ENCODE results near the gene HSPA1L.

HSPA1L gene

DNA sequence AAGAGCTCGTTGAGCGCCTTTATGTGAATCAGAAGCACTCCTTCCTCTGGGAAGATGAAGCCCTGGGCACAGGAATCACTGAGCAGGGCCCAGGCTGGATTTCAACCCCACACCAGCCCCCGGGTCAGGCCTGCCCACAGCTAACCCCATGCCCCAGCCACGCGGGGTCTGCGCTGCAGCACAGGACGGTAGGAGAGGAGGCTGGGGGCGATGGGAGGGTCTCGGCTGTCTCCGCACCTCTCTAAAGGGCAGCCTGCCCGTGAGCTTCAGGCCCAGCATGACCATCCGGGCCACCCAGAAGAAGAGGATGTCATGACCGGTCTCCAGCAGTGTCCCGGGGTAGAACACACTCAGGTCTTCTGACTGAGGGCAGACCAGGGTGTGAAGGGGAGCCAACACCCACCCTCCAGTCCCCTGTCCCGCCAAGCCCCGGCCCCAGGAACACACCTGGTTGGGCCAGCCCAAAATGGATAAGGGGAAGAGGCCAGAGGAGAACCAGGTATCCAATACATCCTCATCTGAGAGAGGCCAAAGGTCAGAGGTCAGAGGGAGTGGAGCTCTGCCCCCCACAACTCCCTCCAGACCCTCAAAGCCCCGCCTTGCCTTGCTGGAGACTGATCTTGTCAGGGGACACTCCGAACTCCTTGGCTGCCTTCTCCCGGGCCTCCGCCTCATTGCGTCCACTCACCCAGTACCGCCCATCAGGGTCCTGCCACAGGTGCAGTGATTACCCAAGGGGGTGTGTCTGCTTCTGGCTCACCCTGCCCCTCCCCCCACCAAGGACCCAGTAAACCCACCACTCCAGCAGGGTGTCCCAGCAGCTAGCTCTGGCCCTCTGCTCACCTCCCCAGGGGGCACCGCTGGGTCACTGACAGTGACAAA lies 33.6 kb downstream of the HSPA1L start:
- DNase-seq (ENCODE audit: low read depth) = no peak

DNA sequence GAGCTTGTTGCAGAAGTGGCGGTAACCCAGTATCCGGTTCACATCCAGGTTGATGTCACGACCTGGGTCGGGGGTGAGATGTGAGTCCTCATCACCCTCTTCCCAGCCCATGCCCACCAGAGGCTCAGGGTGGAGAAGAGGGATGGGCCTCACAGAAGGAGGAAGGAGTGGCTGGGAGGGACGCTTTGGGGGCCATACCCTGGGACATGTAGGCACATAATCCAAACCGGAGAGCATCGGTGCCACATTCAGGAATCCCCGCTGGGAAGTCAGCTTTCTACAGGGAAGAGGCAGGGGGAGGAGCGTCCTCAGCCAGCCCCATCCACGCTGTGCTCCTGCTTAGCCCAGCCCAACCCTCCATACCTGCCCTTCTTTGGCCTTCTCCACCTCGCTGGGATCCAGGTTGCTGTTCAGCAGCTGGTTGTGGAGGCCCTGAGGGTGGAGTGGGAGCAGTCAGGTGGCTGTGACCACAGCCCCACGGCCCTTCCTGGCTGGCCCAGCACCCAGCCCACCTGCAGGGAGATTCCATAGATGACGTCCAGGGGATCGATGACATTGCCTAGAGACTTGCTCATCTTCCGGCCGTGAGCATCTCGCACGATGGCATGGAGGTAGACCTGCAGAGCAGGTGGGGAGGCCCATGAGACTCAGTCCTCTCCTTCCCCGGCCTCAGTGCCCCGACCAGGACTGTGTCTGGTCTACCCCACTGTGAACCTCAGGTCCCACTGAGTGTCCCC lies 34.4 kb downstream of the HSPA1L start:
- DNase-seq (ENCODE audit: low read depth) = no peak

DNA sequence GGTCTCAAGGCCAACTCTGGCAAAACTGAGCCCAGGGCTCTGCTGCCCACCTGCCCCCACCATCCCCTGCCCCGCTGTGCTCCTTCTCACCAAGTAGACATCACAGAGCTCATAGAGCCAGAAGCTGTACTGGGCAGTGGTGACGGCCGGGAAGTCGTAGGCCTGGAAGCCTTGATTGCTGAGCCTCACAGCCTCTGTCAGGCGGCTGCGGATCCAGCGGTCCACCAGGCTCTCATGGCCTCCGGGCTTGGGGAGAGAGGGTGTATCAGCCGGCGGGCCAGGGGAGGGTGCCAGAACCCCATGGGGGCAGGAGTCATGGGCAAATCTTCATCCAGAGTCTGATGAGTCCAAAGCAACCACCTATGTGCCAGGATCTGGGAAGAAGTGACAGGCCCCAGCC lies 35.2 kb downstream of the HSPA1L start:
- DNase-seq (ENCODE audit: low read depth) = no peak

DNA sequence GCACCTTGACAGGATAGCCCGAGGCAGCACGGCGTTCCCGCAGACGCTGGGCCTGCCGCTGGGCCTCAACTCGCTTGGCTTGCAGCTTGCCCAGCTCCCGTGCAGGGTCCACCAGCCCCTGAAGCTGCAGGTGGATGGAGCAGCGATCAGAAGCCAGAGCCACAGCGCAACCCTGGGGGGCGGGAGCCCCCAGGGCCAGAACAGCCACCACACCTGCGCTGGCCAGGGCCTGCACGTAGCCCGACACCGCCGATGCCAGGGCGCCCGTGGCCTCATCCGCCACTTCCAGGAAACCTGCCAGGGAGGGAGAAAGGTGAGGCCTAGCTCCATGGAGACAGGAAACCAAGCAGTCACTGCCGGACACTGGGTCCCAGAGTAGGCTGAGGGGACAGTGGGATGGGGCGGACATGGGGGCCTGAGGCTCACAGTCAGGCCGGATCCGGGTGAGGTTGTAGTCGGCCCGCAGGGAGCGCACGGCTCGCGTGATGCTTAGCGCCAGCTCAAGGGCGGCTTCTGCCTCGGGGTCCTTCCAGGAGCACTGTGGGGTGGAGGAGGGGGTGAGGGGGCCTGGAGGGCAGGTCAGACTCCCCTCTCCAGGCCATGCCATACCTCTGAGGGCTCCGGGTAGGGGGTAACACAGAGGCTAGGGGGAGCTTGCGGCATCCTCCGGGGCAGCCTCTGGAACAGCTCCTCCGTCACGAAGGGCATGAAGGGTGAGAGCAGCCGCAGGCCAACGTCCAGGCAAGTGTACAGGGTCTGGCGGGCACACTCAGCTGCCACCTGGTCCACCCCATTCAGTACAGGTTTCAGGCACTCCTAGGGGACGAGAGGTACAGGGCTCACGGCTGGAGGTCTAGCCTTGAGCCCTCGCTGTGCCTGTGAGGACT lies 35.8 kb downstream of the HSPA1L start:
- DNase-seq (ENCODE audit: low read depth) = no peak

DNA sequence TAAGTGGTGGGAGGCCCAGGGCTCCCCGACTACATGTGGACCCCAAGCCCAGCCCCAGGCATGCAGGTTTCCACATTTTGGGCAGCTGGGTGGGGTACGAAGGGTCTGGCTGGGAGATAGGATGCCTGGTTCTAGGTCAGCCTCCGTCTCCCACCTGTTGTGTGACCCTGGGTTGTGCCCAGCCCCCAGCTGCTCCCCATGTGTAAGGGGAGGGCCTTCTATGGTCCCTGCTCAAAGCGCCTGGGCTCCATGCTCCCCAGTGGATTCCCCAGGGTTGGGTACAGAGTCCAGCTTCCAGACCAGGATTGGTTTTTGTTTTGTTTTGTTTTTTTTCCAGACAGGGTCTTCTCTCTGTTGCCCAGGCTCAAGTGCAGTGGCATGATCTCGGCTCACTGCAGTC lies 36.9 kb downstream of the HSPA1L start:
- no peak for DNase-seq (ENCODE audit: low read depth)

DNA sequence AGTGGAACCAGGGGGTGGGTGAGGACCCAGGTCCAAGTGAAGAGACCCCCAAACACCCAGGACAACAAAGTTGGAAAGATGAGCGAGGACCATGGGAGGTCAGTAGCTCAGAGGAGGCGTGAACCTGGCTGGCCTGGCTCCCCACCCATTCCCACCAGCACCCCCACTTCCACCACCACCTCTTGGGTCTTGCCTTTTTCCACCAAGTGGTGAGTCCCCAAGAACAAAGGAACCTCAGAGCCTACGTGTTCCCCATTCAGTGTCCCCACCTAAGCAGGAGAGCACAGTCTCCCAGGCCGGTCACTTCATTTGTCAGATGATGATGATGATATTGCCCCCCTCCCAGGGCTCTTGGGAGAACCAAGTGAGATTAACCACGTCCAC lies 37.4 kb downstream of the HSPA1L start:
- no peak for DNase-seq (ENCODE audit: low read depth)

DNA sequence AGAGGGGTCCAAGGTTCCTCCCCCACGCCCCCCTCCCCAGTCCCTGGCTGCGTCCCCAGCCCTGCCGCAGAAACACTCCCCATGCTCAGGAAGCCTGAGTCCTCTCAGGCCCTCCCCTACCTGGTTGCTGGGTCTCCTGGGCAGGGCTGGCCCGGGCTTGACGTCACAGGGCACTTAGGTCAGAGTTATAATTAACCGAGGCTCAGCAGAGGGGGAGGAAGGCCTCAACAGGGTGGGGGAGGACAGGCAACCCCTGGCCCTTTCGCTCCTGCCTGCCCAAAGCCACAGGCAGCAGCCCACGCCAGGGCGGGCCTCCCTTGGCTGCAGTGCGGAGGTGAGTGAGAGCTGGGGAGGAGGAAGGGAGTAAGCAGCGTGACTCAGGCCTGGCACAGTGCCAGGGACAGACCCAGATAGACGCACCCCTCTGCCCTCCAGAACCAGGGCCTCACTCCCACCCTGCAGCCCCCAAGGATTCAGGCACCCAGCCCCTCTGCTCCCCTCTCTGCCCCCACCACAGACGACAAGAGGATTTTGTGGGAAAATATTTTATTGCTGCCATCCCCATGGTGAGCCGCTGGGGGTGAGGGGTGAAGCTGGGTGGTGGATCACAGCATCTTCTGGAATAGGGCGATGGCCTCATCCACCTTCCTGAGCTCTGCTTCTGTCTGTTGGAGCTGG lies 38.0 kb downstream of the HSPA1L start, which contains the start of gene VWA7:
Gene VWA7 (minus strand): TSS at position 340 of the 678 bp plus-strand sequence. CDS start 549 bp downstream, outside the sequence.
- DNase-seq (ENCODE audit: low read depth) = peak; percentile 73

DNA sequence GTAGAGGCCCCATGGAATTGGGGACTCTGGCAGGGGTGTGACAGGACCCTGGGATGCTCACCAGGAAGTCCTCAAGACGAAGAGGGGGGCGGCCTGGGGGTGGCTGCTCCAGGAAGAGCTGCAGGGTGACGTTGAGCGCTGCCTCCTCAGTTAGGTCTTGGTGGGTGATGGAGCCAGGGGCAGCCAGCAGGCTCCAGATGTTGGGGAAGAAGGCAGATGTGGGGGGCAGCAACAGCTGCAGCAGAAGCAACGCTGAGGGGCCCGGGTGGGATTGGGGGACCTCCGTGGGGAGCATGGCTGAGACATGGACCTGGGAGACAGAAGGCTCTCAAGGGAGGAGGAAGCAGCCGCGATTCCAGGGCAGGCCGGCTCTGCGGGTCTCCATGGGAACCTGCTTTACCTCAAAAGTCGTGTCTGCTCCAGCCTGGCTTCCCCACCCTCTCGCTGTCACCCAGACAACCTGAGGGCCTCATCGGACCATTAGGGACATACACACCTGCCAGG lies 38.5 kb downstream of the HSPA1L start:
- no peak for DNase-seq (ENCODE audit: low read depth)

DNA sequence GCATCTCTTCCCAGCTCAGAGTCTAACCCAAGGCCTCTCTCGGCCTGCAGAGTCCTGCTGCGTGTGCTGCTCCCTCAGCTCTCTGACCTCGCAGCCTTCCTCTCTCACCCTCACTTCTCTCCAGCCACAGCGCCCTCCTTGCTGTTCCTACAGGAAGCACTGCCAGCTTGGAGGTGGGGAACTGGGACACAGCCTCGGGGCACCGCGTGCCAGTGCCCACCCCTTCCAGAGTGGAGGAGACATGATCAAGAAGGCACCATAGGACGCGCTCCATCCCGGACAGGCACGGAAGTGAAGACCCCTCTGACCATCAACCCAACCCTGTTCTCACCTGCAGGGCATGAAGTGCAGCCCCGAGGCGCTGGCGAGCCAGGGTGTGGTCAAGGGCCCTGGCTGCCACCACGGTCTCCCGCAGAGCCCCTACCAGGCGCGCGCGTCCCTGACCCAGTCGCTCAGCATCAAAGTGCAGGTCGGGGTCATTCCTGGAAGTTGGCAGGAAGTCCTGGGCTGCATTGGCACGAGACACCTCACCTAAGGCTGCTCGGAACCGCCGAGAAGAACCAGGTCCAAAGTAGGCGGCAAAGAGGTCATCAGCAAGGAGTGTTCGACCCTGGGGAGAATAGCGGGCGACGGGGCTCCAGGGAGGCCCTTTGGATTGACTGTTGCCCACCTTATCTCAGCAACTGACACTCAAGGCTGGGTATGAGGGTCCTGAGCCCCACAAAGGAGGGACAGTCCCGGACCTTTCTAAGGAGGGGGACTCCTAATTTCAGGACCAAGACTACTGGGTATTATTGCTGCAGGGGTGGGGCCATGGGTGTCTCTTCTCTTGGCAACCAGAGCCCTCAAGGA lies 39.2 kb downstream of the HSPA1L start:
- no peak for DNase-seq (ENCODE audit: low read depth)

DNA sequence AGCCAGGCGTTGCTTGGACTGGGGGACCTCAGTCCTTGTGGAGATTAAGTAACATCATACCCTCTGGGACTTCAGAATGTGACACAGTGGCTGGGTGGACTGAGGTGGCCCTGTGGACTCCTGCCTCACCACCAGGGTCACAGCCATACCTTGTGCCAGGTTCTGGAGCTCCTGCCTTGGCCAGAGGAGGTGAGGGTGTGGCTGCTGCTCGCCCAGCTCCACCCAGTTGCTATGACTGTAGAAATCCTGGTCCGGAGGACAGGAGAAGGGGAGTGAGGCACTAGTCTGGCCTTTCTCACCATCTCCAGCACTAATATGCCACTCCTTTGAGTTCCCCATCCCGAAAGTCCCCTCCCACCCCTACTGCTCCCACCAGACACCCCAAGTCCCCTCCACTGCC lies 39.9 kb downstream of the HSPA1L start:
- DNase-seq (ENCODE audit: low read depth) = no peak

DNA sequence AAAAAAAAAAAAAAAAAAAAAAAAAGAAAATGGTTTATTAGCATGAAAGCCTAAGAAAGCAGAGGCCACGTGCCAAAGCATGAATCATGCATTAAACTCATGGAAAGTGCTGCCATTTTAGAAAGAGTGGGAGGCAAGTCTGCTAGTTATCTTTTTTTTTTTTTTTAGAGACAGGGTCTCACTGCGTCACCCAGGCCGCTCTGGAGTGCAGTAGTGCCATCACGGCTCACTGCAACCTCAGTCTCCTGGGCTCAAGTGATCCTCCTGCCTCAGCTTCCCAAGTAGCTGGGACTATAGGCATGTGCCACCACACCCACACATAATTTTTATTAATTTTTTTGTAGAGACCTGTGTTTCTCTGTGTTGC lies 43.1 kb downstream of the HSPA1L start:
- peak; percentile 29 for DNase-seq (ENCODE audit: low read depth)

DNA sequence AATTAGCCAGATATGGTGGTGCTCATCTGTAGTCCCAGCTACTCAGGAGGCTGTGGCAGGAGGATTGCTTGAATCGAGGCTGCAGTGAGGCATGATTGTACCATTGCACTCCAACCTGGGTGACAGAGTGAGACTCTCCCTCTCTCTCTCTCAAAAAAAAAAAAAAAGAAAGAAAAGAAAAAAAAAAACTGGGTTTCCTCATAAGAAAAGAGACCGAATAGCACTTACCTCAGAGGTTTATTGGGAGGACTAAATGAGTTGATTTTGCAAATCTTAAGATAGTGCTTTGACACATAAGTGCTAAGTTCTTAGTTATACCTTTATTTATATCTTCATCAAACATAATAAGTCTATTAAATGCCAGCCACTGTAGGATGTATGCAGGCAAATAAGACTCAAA lies 44.2 kb downstream of the HSPA1L start:
- DNase-seq (ENCODE audit: low read depth) = no peak

DNA sequence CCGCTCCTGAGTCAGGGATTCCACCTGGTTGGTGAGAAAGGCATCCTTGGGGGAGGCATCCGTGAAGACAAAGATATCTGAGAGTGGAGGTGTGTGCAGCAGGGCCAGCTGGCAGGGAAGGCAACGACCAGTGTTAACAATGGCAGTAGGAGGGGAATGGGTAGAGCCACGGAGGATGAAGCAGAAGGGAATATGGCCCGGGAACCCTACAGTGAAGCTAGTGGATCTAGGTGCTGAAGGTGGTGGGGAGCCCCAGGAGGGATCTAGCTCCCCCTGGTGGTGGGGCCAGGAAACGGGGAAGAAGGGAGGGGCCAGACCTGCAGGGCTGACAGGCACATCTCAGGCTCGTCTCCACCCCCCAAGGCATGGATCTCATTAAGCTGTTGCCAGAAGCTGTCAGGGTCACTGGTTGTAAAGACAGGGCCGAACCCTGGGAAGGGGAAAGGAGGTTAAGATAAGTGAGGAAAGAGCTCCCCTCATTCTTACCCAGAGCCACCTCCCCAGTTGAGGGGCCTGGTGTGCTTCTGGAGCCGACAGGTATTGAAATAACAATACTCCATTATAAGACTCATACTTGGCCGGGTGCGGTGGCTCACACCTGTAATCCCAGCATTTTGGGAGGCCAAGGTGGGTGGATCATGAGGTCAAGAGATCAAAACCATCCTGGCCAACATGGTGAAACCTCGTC lies 45.3 kb downstream of the HSPA1L start:
- DNase-seq (ENCODE audit: low read depth) = peak; percentile 53

DNA sequence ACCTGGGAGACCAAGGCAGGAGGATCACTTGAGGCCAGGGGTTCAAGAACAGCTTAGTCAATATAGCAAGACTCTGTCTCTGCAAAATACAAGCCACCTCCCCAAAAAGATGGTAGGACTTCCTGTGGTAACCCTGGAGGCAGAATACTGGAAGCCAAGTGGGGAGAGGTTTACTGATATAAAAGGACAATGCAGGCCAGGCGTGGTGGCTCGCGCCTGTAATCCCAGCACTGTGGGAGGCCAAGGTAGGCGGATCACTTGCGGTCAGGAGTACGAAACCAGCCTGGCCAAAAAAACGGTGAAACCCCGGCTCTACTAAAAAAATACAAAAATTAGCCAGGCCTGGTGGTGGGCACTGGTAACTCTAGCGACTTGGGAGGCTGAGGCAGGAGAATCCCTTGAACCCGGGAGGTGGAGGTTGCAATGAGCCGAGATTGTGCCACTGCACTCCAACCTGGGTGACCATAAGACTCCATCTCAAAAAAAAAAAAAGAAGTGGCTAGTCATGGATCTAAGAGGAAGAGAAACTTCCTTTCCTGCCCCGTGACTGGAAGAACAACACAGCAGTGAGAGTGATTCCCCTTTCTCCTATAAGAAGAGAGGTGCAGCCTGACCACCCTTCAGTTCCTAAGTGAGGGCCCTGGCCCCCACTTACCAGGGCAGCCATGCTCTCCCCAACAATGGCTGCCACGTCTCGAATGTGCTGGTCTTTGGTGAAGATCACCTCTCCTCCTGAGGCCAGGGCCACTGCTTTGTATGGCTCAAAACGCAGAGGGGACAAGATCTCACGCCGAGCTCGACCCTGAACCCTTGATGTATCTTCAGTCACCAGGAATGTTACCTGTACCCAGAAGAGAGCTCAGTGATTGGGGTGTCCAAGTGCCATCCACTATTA lies 46.5 kb downstream of the HSPA1L start:
- no peak for DNase-seq (ENCODE audit: low read depth)

DNA sequence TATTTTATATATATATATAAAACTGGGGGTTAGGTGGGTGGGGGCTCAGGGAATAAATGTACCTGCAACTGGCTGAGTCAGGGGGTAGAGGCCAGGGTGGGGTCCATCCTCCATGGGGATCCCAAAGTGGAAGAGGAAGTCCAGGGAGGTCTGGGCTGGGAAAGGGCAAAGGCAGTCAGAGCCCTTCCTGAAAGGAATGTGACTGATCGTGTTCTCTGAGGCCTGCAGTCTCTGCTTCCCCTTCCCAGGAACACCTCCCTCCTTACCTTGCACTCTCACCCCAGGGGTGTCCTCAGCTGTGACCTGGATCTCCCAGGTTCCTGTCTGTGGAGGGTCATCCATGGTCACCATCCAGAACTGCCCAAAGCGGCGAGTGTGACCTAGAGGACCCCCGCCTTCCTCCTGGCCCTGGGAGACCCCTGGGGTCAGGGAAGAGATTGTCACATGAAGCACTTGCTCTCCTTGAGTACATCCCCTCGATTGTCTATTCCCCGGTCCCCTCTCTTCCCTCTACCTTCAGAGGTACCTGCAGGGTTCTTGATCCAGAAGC lies 47.9 kb downstream of the HSPA1L start:
- no peak for DNase-seq (ENCODE audit: low read depth)

DNA sequence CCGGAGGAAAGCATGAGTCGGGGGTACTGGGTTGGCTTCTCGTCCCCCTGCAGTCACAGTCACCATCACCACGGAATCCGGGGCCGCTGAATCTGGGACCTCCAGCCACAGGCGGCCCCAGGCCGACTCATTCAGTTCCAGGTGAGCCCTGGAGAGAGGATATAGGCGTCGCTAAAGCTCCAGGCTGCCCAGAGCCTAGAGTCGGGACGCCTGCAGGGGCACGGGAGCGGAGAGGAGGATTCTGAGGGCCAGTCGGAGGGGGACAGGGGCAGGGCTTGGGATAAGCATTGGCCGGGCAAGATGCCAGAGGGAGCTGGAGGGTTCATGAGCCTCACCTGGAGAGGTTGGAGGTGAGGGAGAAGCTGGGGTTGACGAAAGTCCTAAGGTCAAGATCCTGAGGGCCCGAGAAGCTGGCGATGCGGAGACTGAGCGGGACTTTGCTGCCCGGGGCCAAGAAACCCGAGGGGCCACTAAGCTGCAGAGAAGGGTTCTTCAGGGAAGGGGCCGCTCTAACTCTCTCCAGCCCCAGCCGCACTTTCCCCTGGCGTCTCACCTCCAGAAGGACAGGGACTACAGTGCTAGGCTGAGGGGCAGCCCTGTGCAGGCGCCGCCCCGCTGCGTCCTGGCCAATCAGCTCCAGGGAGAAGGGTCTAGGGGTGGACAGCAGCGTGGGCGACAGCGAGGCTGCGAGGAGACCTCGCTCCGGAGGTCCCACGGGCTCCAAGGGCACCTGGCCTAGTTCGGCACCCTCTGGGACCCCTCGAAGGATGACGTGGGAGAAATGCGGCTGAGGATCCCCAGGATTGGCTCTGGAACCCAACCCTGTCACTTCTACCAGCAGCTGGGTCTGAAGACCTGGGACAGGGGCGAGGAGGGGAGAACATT lies 48.9 kb downstream of the HSPA1L start:
- no peak for DNase-seq (ENCODE audit: low read depth)

DNA sequence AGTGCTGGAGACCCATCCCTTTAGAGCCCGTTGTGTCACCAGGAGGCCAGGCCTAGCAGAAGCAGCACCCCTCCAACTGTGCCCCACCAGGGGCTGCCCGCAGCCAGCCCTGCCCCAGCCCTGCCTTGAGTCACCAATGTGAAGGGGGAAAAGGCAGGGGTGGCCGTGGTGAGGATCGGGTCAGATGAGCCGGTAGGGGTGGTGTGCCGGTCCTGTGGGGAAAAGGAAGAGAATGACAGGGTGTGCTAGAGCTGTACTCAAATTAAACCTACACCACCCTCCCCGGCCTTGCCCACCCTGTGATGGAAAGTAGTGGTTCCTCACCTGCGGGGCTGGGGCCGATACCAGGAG lies 49.5 kb downstream of the HSPA1L start:
- DNase-seq (ENCODE audit: low read depth) = no peak

DNA sequence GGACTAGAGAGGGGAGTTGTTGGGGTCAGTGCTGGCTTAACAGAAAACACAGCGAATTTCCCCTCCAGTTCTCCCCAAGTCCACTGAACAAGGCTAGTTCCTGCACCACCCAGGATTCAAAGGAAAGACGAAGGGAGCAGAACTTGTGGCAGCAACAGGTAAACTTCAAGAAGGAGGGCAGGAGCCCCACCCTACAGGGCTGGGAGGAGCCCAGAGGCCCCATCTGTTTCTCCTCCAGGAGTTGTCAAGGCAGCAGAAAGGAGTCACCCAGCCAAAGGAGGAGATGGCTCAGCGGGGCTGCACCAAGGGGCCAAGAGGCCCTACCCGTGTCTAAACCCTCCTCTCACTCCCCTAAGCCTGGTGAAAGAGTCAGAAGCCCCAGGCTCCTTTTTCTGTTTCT lies 50.9 kb downstream of the HSPA1L start:
- DNase-seq (ENCODE audit: low read depth) = no peak

Data from iris pigment epithelial cell (primary cell).